ENCODE measurements around the gene GFOD2.

Gene GFOD2

DNA sequence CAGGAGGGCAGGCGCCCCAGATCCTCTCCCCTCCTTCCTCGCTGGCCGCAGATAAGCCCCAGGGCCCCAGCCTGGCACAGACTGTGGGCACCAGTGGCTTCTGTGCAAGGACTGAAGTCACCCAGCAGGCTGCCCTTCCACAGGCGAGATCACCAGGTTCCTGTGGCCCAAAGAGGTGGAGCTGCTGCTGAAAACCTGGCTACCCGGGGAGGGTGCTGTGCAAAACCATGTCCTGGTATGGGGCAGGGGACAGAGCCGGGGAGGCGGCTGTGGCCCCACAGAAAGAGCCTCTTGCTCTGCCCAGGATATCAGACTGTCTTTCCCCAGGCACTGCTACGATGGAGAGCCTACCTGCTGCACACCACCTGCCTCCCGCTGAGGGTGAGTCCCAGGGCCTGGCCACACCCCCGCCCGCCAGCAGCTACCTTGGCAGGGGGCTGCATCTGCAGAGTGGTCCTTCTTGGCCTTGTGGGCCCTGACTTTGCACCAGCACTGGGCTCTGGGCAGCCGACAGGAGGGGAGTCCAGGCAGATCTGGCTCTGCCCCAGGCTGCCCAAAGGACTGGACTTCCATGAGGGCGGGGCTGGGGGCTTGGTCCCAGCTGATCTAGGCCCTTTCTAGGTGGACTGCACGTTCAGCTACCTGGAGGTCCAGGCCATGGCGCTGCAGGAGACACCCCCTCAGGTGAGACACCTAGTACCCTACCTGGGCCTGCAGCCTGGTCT lies 73.6 kb downstream of the GFOD2 start:
- H3K4me3 ChIP-seq (ENCODE audit: low read length), result no peak overlapping the region
- no peak for DNase-seq (ENCODE audit: low read depth)
- TF ChIP-seq CTCF (conservative IDR thresholded peaks at IDR 0.05; ENCODE audit: low read depth, low read length), result no peak

DNA sequence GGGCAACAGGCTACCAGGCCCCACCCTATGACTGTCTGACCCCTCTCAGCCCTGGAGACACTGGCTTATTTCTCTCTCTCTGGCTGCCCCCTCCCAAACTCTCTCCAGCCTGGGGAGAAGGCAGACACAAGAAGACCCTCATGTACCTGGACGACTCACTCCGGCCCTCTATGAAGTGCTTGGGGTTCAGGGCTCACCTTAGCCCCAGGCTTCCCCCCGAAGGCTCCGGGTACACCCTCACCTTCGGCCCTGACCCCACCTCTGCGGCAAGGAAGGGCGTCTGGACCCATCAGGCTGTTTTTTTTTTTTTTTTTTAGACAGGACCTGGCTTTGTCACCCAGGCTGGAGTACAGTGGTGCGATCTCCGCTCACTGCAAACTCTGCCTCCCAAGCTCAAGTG lies 75.1 kb downstream of the GFOD2 start:
- TF ChIP-seq CTCF (conservative IDR thresholded peaks at IDR 0.05; ENCODE audit: low read depth, low read length), result no peak
- DNase-seq (ENCODE audit: low read depth), result no peak
- no peak overlapping the region for H3K4me3 ChIP-seq (ENCODE audit: low read length)

- no peak for DNase-seq (ENCODE audit: low read depth)
- H3K4me3 ChIP-seq (ENCODE audit: low read length), result no peak overlapping the region
- no peak for TF ChIP-seq CTCF (conservative IDR thresholded peaks at IDR 0.05; ENCODE audit: low read depth, low read length)
Observed at GRCh38 chr16:67641779-67642708, 77.1 kb downstream of the GFOD2 start.

DNA sequence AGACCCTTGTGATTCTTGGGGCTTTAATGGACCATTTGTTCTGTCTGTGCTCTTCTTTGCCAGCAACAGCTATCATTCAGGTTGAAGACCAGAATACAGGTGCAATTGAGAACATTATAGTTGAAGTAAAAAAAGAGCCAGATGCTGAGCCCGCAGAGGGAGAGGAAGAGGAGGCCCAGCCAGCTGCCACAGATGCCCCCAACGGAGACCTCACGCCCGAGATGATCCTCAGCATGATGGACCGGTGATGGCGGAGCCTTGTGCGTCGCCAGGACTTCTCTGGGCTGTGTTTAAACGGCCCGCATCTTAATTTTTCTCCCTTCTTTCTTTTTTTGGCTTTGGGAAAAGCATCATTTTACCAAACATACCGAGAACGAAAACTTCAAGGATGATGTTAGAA lies 81.5 kb downstream of the GFOD2 start:
- no peak for DNase-seq (ENCODE audit: low read depth)
- no peak for TF ChIP-seq CTCF (conservative IDR thresholded peaks at IDR 0.05; ENCODE audit: low read depth, low read length)
- H3K4me3 ChIP-seq (ENCODE audit: low read length), result no peak overlapping the region

- H3K4me3 ChIP-seq (ENCODE audit: low read length), result no peak overlapping the region
- no peak for DNase-seq (ENCODE audit: low read depth)
- no peak for TF ChIP-seq CTCF (conservative IDR thresholded peaks at IDR 0.05; ENCODE audit: low read depth, low read length)
Observed at GRCh38 chr16:67636713-67637112, 82.4 kb downstream of the GFOD2 start.

- H3K4me3 ChIP-seq (ENCODE audit: low read length), result no peak overlapping the region
- TF ChIP-seq CTCF (conservative IDR thresholded peaks at IDR 0.05; ENCODE audit: low read depth, low read length), result no peak
- no peak for DNase-seq (ENCODE audit: low read depth)
Observed at GRCh38 chr16:67632415-67633172, 86.5 kb downstream of the GFOD2 start.
